H1 (cell line): ENCODE results near the gene NAT8L. TPM values are rescaled to one million over a fixed set of nuclear protein-coding genes. Genes with fewer than 3 reads are reported as not detected.

Experiments
- CTCF ChIA-PET: fragments of 300-600 bp; sonication (Branson Sonifier 250); formaldehyde crosslinking; loops from one replicate; lab custom pipeline; 2021; ENCODE audit not compliant: partially characterized antibody; lab: Charles Lee
- POLR2A ChIA-PET: fragments of 300-600 bp; sonication (Branson Sonifier 250); formaldehyde crosslinking; loops from one replicate; lab custom pipeline; 2021; ENCODE audit warnings: inconsistent platforms; ENCODE audit not compliant: partially characterized antibody; lab: Charles Lee
- DNase-seq, 2 experiments: peaks; one replicate each; pipeline versions ENCODE4 v3.0.0 to v3.0.0-alpha.2; 2010 to 2022; ENCODE audit warnings: low spot score in 2 of 2, low read depth in 1 of 2, mixed read lengths in 1 of 2
- FAIRE-seq: peaks from 2 replicates; lab custom pipeline; 2011; peaks lifted over from hg19 to GRCh38; lab: Jason Lieb, UNC
- H2AFZ ChIP-seq: 2 replicates; pipeline ENCODE4 v1.8.1; 2012; ENCODE audit warnings: low read length, inconsistent platforms
- H2AK5ac ChIP-seq: 2 replicates; pipeline ENCODE4 v1.6.1; 2013; ENCODE audit warnings: low read depth, low read length
- H2BK120ac ChIP-seq: replicated peaks from 2 replicates; pipeline ENCODE3; 2013; ENCODE audit warnings: low read depth, low read length, inconsistent platforms
- H2BK12ac ChIP-seq: 2 replicates; pipeline ENCODE4 v1.6.1; 2013; ENCODE audit warnings: low read depth, low read length
- H2BK15ac ChIP-seq: 2 replicates; pipeline ENCODE4 v1.6.1; 2013; ENCODE audit warnings: low read length
- H2BK20ac ChIP-seq: 2 replicates; pipeline ENCODE4 v1.6.1; 2013; ENCODE audit warnings: low read length
- H2BK5ac ChIP-seq: 2 replicates; pipeline ENCODE4 v1.6.1; 2013; ENCODE audit warnings: low read depth, low read length
- H3K14ac ChIP-seq: 2 replicates; pipeline ENCODE4 v1.6.1; 2013; ENCODE audit warnings: inconsistent platforms; ENCODE audit not compliant: insufficient read length
- H3K18ac ChIP-seq: 2 replicates; pipeline ENCODE4 v1.6.1; 2013; ENCODE audit warnings: low read length; ENCODE audit errors: extremely low read depth
- H3K23ac ChIP-seq: 2 replicates; pipeline ENCODE4 v1.6.1; 2013; ENCODE audit warnings: inconsistent platforms; ENCODE audit not compliant: insufficient read length
- H3K23me2 ChIP-seq: 2 replicates; pipeline ENCODE4 v1.6.1; 2013; ENCODE audit warnings: low read depth, low read length
- H3K27ac ChIP-seq: 2 replicates; pipeline ENCODE4 v1.6.1; 2011; ENCODE audit warnings: low read depth, low read length, inconsistent platforms
- H3K27me3 ChIP-seq, 4 experiments: replicated peaks in 1 of 4; 1 replicate in 1 of 4; 2 replicates in 3 of 4; pipeline versions ENCODE4 v1.6.1 to v1.8.1; 2011 to 2013; ENCODE audit warnings: low read length in 3 of 4, mild to moderate bottlenecking in 3 of 4, inconsistent platforms in 2 of 4, mixed read lengths in 2 of 4, moderate library complexity in 1 of 4; ENCODE audit not compliant: control insufficient read depth in 3 of 4, insufficient read depth in 3 of 4; ENCODE audit errors: extremely low read depth in 1 of 4
- H3K36me3 ChIP-seq, 4 experiments: 2 replicates each; pipeline versions ENCODE4 v1.6.1 to v1.8.1; 2011 to 2013; ENCODE audit warnings: mild to moderate bottlenecking in 4 of 4, low read length in 3 of 4, moderate library complexity in 2 of 4, control low read depth in 1 of 4, inconsistent platforms in 1 of 4; ENCODE audit not compliant: insufficient read depth in 4 of 4, control insufficient read depth in 2 of 4
- H3K4ac ChIP-seq: replicated peaks from 2 replicates; pipeline ENCODE3; 2013; ENCODE audit warnings: low read length, low read depth, mixed read lengths, inconsistent platforms; ENCODE audit not compliant: insufficient read length
- H3K4me1 ChIP-seq, 4 experiments: replicated peaks in 1 of 4; 1 replicate in 1 of 4; 2 replicates in 3 of 4; pipeline versions ENCODE4 v1.6.1 to v1.8.1; 2011 to 2013; ENCODE audit warnings: low read length in 3 of 4, inconsistent platforms in 2 of 4, mixed read lengths in 1 of 4; ENCODE audit not compliant: insufficient read depth in 4 of 4, control insufficient read depth in 3 of 4
- H3K4me2 ChIP-seq, 2 experiments: 2 replicates each; pipeline versions ENCODE4 v1.6.1 to v1.8.1; 2011 to 2013; ENCODE audit warnings: low read depth in 2 of 2, low read length in 2 of 2, control low read depth in 1 of 2, inconsistent platforms in 1 of 2, mild to moderate bottlenecking in 1 of 2; ENCODE audit not compliant: insufficient read depth in 1 of 2
- H3K4me3 ChIP-seq, 4 experiments: fragments of 200-600, 300-600 bp in 1 of 4; sonication (generic), shearing (Covaris generic), sonication (Bioruptor Twin) in 1 of 4; 2 replicates each; pipeline versions ENCODE4 v1.5.1 to v1.8.1; 2011 to 2016; ENCODE audit warnings: low read length in 4 of 4, low read depth in 3 of 4, control low read depth in 2 of 4, inconsistent platforms in 2 of 4, mild to moderate bottlenecking in 2 of 4, mixed read lengths in 1 of 4, moderate library complexity in 1 of 4; ENCODE audit not compliant: insufficient read depth in 2 of 4; ENCODE audit errors: extremely low read depth in 1 of 4
- H3K56ac ChIP-seq: replicated peaks from 2 replicates; pipeline ENCODE3; 2013; ENCODE audit warnings: low read depth, mild to moderate bottlenecking, mixed read lengths, low read length, inconsistent platforms; ENCODE audit not compliant: insufficient read length
- H3K79me1 ChIP-seq: 2 replicates; pipeline ENCODE4 v1.6.1; 2013; ENCODE audit warnings: low read depth, low read length, control low read depth
- H3K79me2 ChIP-seq, 2 experiments: 2 replicates each; pipeline versions ENCODE4 v1.6.1 to v1.8.1; 2012 to 2013; ENCODE audit warnings: low read length in 2 of 2, mild to moderate bottlenecking in 2 of 2, inconsistent platforms in 1 of 2; ENCODE audit not compliant: insufficient read depth in 2 of 2, control insufficient read depth in 1 of 2
- H3K9ac ChIP-seq, 4 experiments: replicated peaks in 1 of 4; 1 replicate in 1 of 4; 2 replicates in 3 of 4; pipeline versions ENCODE4 v1.6.1 to v1.8.1; 2011 to 2013; ENCODE audit warnings: low read depth in 3 of 4, low read length in 3 of 4, control low read depth in 2 of 4, mild to moderate bottlenecking in 2 of 4, moderate library complexity in 2 of 4, inconsistent platforms in 1 of 4; ENCODE audit errors: extremely low read depth in 1 of 4
- H3K9me3 ChIP-seq, 2 experiments: 2 replicates each; pipeline versions ENCODE4 v1.6.1 to v1.8.1; 2012 to 2013; ENCODE audit warnings: mild to moderate bottlenecking in 2 of 2, moderate library complexity in 2 of 2, control low read depth in 1 of 2, inconsistent platforms in 1 of 2, low read depth in 1 of 2, low read length in 1 of 2, mixed read lengths in 1 of 2; ENCODE audit not compliant: insufficient read depth in 2 of 2
- H4K20me1 ChIP-seq, 2 experiments: replicated peaks in 1 of 2; 2 replicates each; pipeline versions ENCODE3 to v1.8.1; 2011 to 2013; ENCODE audit warnings: inconsistent platforms in 2 of 2, low read length in 2 of 2, mild to moderate bottlenecking in 1 of 2; ENCODE audit not compliant: insufficient read depth in 2 of 2, control insufficient read depth in 1 of 2
- H4K5ac ChIP-seq: 2 replicates; pipeline ENCODE4 v1.6.1; 2013; ENCODE audit warnings: low read length, low read depth, mixed read lengths, inconsistent platforms; ENCODE audit not compliant: insufficient read length
- H4K8ac ChIP-seq: 2 replicates; pipeline ENCODE4 v1.8.0; 2013; ENCODE audit warnings: mild to moderate bottlenecking, moderate library complexity, low read length, inconsistent platforms; ENCODE audit not compliant: insufficient read depth; ENCODE audit errors: extremely low read depth
- H4K91ac ChIP-seq: replicated peaks from 2 replicates; pipeline ENCODE3; 2013; ENCODE audit warnings: low read length, mixed read lengths, inconsistent platforms; ENCODE audit not compliant: insufficient read length
- GTF2F1 ChIP-seq: IDR thresholded peaks from 2 replicates; pipeline ENCODE4 v1.6.1; 2012; ENCODE audit warnings: low read depth, low read length, improper control_type of control experiment, borderline replicate concordance
- HDAC2 ChIP-seq, 2 experiments: fragments of 300-600 bp in 1 of 2; sonication (generic) in 1 of 2; IDR thresholded peaks; 2 replicates each; pipeline ENCODE4 v1.6.1; 2011 to 2012; ENCODE audit warnings: low read depth in 2 of 2, low read length in 2 of 2, mild to moderate bottlenecking in 2 of 2, moderate library complexity in 2 of 2, borderline replicate concordance in 1 of 2, inconsistent platforms in 1 of 2
- KDM4A ChIP-seq: IDR thresholded peaks from one replicate; pipeline ENCODE4 v1.7.1; 2012; ENCODE audit warnings: low read depth, mild to moderate bottlenecking, moderate library complexity, low read length, inconsistent platforms; ENCODE audit not compliant: severe bottlenecking
- RFX5 ChIP-seq: IDR thresholded peaks from 2 replicates; pipeline ENCODE4 v1.6.1; 2011; ENCODE audit warnings: low read depth, low read length, improper control_type of control experiment, borderline replicate concordance
- SIRT6 ChIP-seq: IDR thresholded peaks from one replicate; pipeline ENCODE4 v1.7.1; 2012; ENCODE audit warnings: low read length, inconsistent platforms
- TAF1 ChIP-seq: IDR thresholded peaks from 2 replicates; pipeline ENCODE4 v1.6.1; 2011; ENCODE audit warnings: mild to moderate bottlenecking, low read depth, low read length
- WGBS, 2 experiments: shearing (Covaris generic) in 1 of 2; methylation state at CpG; one replicate each; pipeline versions ENCODE4 v1.1.6 to v1.1.7; 2013 to 2015; ENCODE audit warnings: low lambda C conversion rate in 2 of 2, mixed read lengths in 2 of 2, inconsistent platforms in 1 of 2, low coverage in 1 of 2, missing lambda C conversion rate in 1 of 2; ENCODE audit not compliant: insufficient replicate concordance in 2 of 2, insufficient coverage in 1 of 2, insufficient read length in 1 of 2; ENCODE audit errors: extremely low coverage in 1 of 2, missing lambda C conversion rate in 1 of 2; 5-methylcytosine and 5-hydroxymethylcytosine counted together
- polyA plus RNA-seq, 7 experiments: library from polyadenylated mRNA; depleted of rRNA in 3 of 7; stranded (reverse) in 5 of 7; unstranded in 2 of 7; fragments of >200 nt in 5 of 7; fragments of 200-250 nt in 2 of 7; gene quantifications; 1 replicate in 5 of 7; 2 replicates in 1 of 7; 4 replicates in 1 of 7; pipeline versions ENCODE4 v1.2.1 to v1.2.3, GENCODE V29; 2011 to 2013; ENCODE audit warnings: missing spikeins in 2 of 7, mixed read lengths in 2 of 7
- total RNA-seq: library from RNA; stranded (reverse); fragmentation: NEBNext Ultra II Directional; extraction: Animal tissue kit (Norgen Biotek cat#: 25700); gene quantifications from 2 replicates; pipeline ENCODE4 v1.2.1, GENCODE V29; 2021

Gene NAT8L
- total and polyA plus RNA-seq, 2 of the 8 experiments (the other 6 are each of a cell fraction or from before 2014, with no cell fraction given) = 10.8 TPM

DNA sequence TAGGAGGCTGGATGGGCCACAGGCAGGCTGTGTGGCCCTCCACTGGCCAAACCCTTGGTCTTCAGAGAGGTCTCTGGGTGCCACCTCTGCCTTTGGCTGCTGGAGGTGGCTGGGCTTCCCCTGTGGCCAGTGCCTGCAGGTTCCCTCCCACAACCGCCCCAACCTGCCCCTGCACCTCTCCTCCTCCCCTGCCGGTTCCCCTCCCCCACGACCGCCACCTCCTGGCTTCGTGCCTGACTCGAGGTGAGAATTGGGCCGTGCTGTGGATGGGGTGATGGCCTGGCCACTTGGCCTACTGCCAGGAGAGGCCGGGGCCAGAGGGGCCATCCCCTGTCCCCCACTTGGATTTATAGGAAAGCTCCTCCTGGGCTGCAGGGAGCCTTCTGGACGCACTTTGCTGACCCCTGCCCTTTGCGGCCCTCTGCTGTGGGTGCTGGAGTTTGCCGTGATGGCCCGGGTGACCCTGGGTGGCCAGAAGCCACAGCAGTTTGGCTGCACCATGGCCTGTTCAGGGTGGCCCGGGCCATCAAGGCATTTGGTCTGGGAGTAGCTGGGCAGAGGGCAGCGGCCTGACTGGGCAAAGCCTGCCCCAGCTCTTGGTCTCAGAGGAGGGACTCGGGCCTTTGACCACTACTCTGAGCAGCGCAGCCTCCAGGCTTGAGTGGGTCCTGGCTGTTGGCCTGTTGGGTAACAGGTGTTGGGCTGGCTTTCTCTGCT lies 3.8 kb downstream of the NAT8L start:
- Histone ChIP-seq H2AFZ (no peak overlapping the region), H2BK20ac (no peak overlapping the region), H3K27me3 (peaks cover 14 to 31% (median 21%) of the 10 kb centered on the region in 4 experiments), H3K4me2 (no peak overlapping the region), H3K79me2 (no peaks in the 10 kb centered on the region), H3K56ac (no peak overlapping the region), H3K23ac (no peak overlapping the region), H3K4me1 (peaks cover 0 to 3% (median 3%) of the 10 kb centered on the region in 4 experiments; a peak in 5 of 7 replicates), H2BK120ac (no peak overlapping the region), H2BK15ac (no peak overlapping the region), H2BK5ac (no peak overlapping the region), H4K91ac (no peak overlapping the region), H3K9me3 (no peaks in the 10 kb centered on the region), H3K9ac (no peak overlapping the region), H3K27ac (no peak overlapping the region), H3K23me2 (peaks cover 13% of the 10 kb centered on the region; the same call in 1 of the 2 replicates), H2AK5ac (no peak overlapping the region), H2BK12ac (no peak overlapping the region), H3K4ac (no peak overlapping the region), H3K4me3 (no peak overlapping the region), H3K18ac (no peak overlapping the region), H3K36me3 (peaks cover 0 to 4% (median 0%) of the 10 kb centered on the region in 4 experiments; a peak in 1 of 8 replicates), H4K8ac (no peak overlapping the region), H3K14ac (no peak overlapping the region), H4K5ac (no peak overlapping the region), H4K20me1 (peaks cover 5 to 16% of the 10 kb centered on the region in 2 experiments), H3K79me1 (no peaks in the 10 kb centered on the region)
- ChIA-PET CTCF (interaction anchor here (0.6 to 1.6 kb wide), 10 partner anchors 8 to 150 kb away, joined by 3 to 4 read pairs (median 3); no protein-coding TSS in a partner anchor), POLR2A (interaction anchor here (0.8 to 1.1 kb wide), 2 partner anchors 51 to 285 kb away, joined by 3 read pairs; no protein-coding TSS in a partner anchor)
- TF ChIP-seq SIRT6 (no peak), KDM4A (no peak), GTF2F1 (no peak), HDAC2 (IDR thresholded peaks at IDR 0.05; ENCODE audit: borderline replicate concordance in 1 of 2, low read depth in 2 of 2, low read length in 2 of 2) (no peak), RFX5 (no peak), TAF1 (no peak)
- FAIRE-seq (no peak), DNase-seq (no peak)
- WGBS, 2 experiments = 89% methylated on average over 15 of the region's 16 CpGs; no CpG with 5 or more reads in 1 of the 2 experiments
